HEK293T (cell line): ENCODE data around the gene PLTP.

Experiments
- CTCF ChIA-PET: fragments of 350-600 bp; formaldehyde crosslinking; extraction: SDS; loops from one replicate; lab custom pipeline; 2021; ENCODE audit warnings: antibody characterized with exemption, inconsistent platforms; lab: Yijun Ruan, JAX
- POLR2A ChIA-PET: fragments of 350-600 bp; formaldehyde crosslinking; extraction: SDS; loops from one replicate; lab custom pipeline; 2020; ENCODE audit warnings: antibody characterized with exemption, inconsistent platforms; lab: Yijun Ruan, JAX
- DNase-seq: peaks from one replicate; pipeline ENCODE4 v3.0.0; 2012; ENCODE audit warnings: mixed read lengths; ENCODE audit errors: extremely low spot score
- BHLHE40 ChIP-seq: fragments of 450-650 bp; IDR thresholded peaks from 2 replicates; pipeline ENCODE4 v1.6.1; 2016; ENCODE audit warnings: mild to moderate bottlenecking, moderate library complexity, borderline replicate concordance
- FOXA1 ChIP-seq: fragments of 450-650 bp; IDR thresholded peaks from 2 replicates; pipeline ENCODE4 v1.6.1; 2016; ENCODE audit warnings: mild to moderate bottlenecking
- HDGF ChIP-seq: fragments of 450-650 bp; IDR thresholded peaks from 2 replicates; pipeline ENCODE4 v1.6.1; 2017; ENCODE audit warnings: antibody characterized with exemption, borderline replicate concordance
- NFRKB ChIP-seq: fragments of 450-650 bp; IDR thresholded peaks from 2 replicates; pipeline ENCODE4 v1.6.1; 2016; ENCODE audit warnings: mild to moderate bottlenecking, moderate library complexity
- SUZ12 ChIP-seq: fragments of 450-650 bp; IDR thresholded peaks from 2 replicates; pipeline ENCODE4 v1.6.1; 2016; ENCODE audit warnings: mild to moderate bottlenecking
- ZNF384 ChIP-seq: fragments of 450-650 bp; IDR thresholded peaks from 2 replicates; pipeline ENCODE4 v1.6.1; 2016

PLTP gene

GRCh38 chr20:45848969-45849582 lies 62.9 kb downstream of the PLTP start:
- DNase-seq, result no peak
- ChIA-PET CTCF (no interaction called here), POLR2A (no interaction called here)
- TF ChIP-seq ZNF384 (no peak), BHLHE40 (no peak), NFRKB (no peak), FOXA1 (no peak), HDGF (no peak), SUZ12 (no peak)
